ENCODE measurements around the gene SELPLG.

- TF ChIP-seq, protein P1, sequence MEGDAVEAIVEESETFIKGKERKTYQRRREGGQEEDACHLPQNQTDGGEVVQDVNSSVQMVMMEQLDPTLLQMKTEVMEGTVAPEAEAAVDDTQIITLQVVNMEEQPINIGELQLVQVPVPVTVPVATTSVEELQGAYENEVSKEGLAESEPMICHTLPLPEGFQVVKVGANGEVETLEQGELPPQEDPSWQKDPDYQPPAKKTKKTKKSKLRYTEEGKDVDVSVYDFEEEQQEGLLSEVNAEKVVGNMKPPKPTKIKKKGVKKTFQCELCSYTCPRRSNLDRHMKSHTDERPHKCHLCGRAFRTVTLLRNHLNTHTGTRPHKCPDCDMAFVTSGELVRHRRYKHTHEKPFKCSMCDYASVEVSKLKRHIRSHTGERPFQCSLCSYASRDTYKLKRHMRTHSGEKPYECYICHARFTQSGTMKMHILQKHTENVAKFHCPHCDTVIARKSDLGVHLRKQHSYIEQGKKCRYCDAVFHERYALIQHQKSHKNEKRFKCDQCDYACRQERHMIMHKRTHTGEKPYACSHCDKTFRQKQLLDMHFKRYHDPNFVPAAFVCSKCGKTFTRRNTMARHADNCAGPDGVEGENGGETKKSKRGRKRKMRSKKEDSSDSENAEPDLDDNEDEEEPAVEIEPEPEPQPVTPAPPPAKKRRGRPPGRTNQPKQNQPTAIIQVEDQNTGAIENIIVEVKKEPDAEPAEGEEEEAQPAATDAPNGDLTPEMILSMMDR (IDR thresholded peaks at IDR 0.05) = no peak
- TF ChIP-seq POLR2A (IDR thresholded peaks at IDR 0.05) = no peak
These were observed 29.8 kb upstream of the SELPLG start for GRCh38 chr12:108663324-108664015.
